HepG2 (cell line): ENCODE results near the gene ABHD17A. TPM values are rescaled to one million over a fixed set of nuclear protein-coding genes. Genes with fewer than 3 reads are reported as not detected.

ENCODE experiments used
- FOXM1 ChIP-seq: sonication (generic); formaldehyde crosslinking; IDR thresholded peaks from 2 replicates; pipeline ENCODE4 v1.5.0; 2020; ENCODE audit warnings: missing genetic modification reagents
- GATAD1 ChIP-seq: IDR thresholded peaks from 2 replicates; pipeline ENCODE4 v1.6.1; 2016; ENCODE audit warnings: missing genetic modification reagents, missing compliant biosample characterization
- HES4 ChIP-seq: sonication (generic); formaldehyde crosslinking; IDR thresholded peaks from 2 replicates; pipeline ENCODE4 v1.9.0; 2021; ENCODE audit warnings: mild to moderate bottlenecking, missing genetic modification reagents, borderline replicate concordance
- HNF4G ChIP-seq, 2 experiments: sonication (generic) in 1 of 2; formaldehyde crosslinking in 1 of 2; IDR thresholded peaks; 2 replicates each; pipeline versions ENCODE4 v1.4.0 to v1.6.1; 2011 to 2020; ENCODE audit warnings: borderline replicate concordance in 2 of 2, low read depth in 2 of 2, mild to moderate bottlenecking in 2 of 2, low read length in 1 of 2, missing genetic modification reagents in 1 of 2, moderate library complexity in 1 of 2
- KDM5A ChIP-seq: fragments of 200-600 bp; sonication (generic); IDR thresholded peaks from 2 replicates; pipeline ENCODE4 v1.7.0; 2018; ENCODE audit warnings: antibody characterized with exemption, mild to moderate bottlenecking, low read length, borderline replicate concordance
- PHF21A ChIP-seq: sonication (generic); formaldehyde crosslinking; IDR thresholded peaks from 2 replicates; pipeline ENCODE4 v1.5.0; 2020; ENCODE audit warnings: mild to moderate bottlenecking, missing genetic modification reagents
- POLR2AphosphoS5 ChIP-seq: IDR thresholded peaks from 2 replicates; pipeline ENCODE4 v1.6.1; 2012; ENCODE audit warnings: low read depth, low read length
- PPARG ChIP-seq: conservative IDR thresholded peaks from 2 replicates; pipeline ENCODE4 v1.6.1; 2016; ENCODE audit warnings: missing biosample characterization, missing genetic modification reagents
- REPIN1 ChIP-seq: sonication (generic); formaldehyde crosslinking; IDR thresholded peaks from 2 replicates; pipeline ENCODE4 v1.8.0; 2022; ENCODE audit warnings: missing genetic modification reagents, low read depth, mild to moderate bottlenecking, borderline replicate concordance
- SATB2 ChIP-seq: sonication (generic); formaldehyde crosslinking; IDR thresholded peaks from 2 replicates; pipeline ENCODE4 v1.5.0; 2020; ENCODE audit warnings: missing genetic modification reagents
- THYN1 ChIP-seq: sonication (generic); formaldehyde crosslinking; IDR thresholded peaks from 2 replicates; pipeline ENCODE4 v1.8.1; 2023; ENCODE audit warnings: low read depth, mild to moderate bottlenecking, moderate library complexity, missing genetic modification reagents, borderline replicate concordance
- YEATS4 ChIP-seq: sonication (generic); formaldehyde crosslinking; IDR thresholded peaks from 2 replicates; pipeline ENCODE4 v1.4.0; 2020; ENCODE audit warnings: missing genetic modification reagents, borderline replicate concordance
- ZNF296 ChIP-seq: sonication (generic); formaldehyde crosslinking; conservative IDR thresholded peaks from 2 replicates; pipeline ENCODE4 v1.5.0; 2020; ENCODE audit warnings: mild to moderate bottlenecking, missing genetic modification reagents
- ZNF326 ChIP-seq: sonication (generic); formaldehyde crosslinking; IDR thresholded peaks from 2 replicates; pipeline ENCODE4 v1.4.0; 2020; ENCODE audit warnings: missing genetic modification reagents, borderline replicate concordance
- ZNF367 ChIP-seq: sonication (generic); formaldehyde crosslinking; IDR thresholded peaks from 2 replicates; pipeline ENCODE4 v1.4.0; 2020; ENCODE audit warnings: missing genetic modification reagents, borderline replicate concordance
- ZNF441 ChIP-seq: sonication (generic); formaldehyde crosslinking; IDR thresholded peaks from 2 replicates; pipeline ENCODE4 v1.7.0; 2021; ENCODE audit warnings: missing genetic modification reagents, borderline replicate concordance
- ZNF510 ChIP-seq: sonication (generic); formaldehyde crosslinking; IDR thresholded peaks from 2 replicates; pipeline ENCODE4 v1.4.0; 2020; ENCODE audit warnings: low read depth, mild to moderate bottlenecking, missing genetic modification reagents
- polyA plus RNA-seq, 8 experiments: library from polyadenylated mRNA; depleted of rRNA in 3 of 8; stranded (reverse) in 7 of 8; unstranded in 1 of 8; fragments of >200 nt; fragmentation: Illumina TruSeq in 4 of 8; extraction: Trizol in 4 of 8; gene quantifications; 2 replicates each; pipeline versions ENCODE4 v1.2.1 to v1.2.3, GENCODE V29; 2011 to 2016; ENCODE audit warnings: low read depth in 4 of 8, missing spikeins in 1 of 8, mixed read lengths in 1 of 8; ENCODE audit not compliant: insufficient read depth in 1 of 8
- total RNA-seq, 5 experiments: library from RNA; depleted of rRNA; stranded (reverse); fragments of >200 nt; fragmentation: Illumina TruSeq; extraction: Trizol; gene quantifications; 2 replicates each; pipeline ENCODE4 v1.2.3, GENCODE V29; 2016; ENCODE audit warnings: low read depth in 1 of 5
- TF ChIP-seq, protein P1 (sequence below): sonication (generic); formaldehyde crosslinking; IDR thresholded peaks from 2 replicates; pipeline ENCODE4 v1.4.0; 2020; ENCODE audit warnings: mild to moderate bottlenecking, missing genetic modification reagents
- TF ChIP-seq, protein P2 (sequence below): sonication (generic); formaldehyde crosslinking; IDR thresholded peaks from 2 replicates; pipeline ENCODE4 v1.4.0; 2020; ENCODE audit warnings: missing genetic modification reagents, low read depth, mild to moderate bottlenecking, borderline replicate concordance
- TF ChIP-seq, protein P3 (sequence below): sonication (generic); formaldehyde crosslinking; IDR thresholded peaks from 2 replicates; pipeline ENCODE4 v1.5.0; 2020; ENCODE audit warnings: mild to moderate bottlenecking, missing genetic modification reagents
- TF ChIP-seq, protein P4 (sequence below): IDR thresholded peaks from 2 replicates; pipeline ENCODE4 v1.6.1; 2012; ENCODE audit warnings: inconsistent platforms
- TF ChIP-seq, protein P5 (sequence below): sonication (generic); formaldehyde crosslinking; IDR thresholded peaks from 2 replicates; pipeline ENCODE4 v1.8.0; 2022; ENCODE audit warnings: mild to moderate bottlenecking, missing genetic modification reagents, borderline replicate concordance
- TF ChIP-seq, protein P6 (sequence below): IDR thresholded peaks from 2 replicates; pipeline ENCODE4 v1.6.1; 2016; ENCODE audit warnings: low read depth

The ABHD17A gene
- total and polyA plus RNA-seq, 2 of the 13 experiments (the other 11 are each of a cell fraction or from before 2014, with no cell fraction given) = 27.7 to 40.8 TPM

DNA sequence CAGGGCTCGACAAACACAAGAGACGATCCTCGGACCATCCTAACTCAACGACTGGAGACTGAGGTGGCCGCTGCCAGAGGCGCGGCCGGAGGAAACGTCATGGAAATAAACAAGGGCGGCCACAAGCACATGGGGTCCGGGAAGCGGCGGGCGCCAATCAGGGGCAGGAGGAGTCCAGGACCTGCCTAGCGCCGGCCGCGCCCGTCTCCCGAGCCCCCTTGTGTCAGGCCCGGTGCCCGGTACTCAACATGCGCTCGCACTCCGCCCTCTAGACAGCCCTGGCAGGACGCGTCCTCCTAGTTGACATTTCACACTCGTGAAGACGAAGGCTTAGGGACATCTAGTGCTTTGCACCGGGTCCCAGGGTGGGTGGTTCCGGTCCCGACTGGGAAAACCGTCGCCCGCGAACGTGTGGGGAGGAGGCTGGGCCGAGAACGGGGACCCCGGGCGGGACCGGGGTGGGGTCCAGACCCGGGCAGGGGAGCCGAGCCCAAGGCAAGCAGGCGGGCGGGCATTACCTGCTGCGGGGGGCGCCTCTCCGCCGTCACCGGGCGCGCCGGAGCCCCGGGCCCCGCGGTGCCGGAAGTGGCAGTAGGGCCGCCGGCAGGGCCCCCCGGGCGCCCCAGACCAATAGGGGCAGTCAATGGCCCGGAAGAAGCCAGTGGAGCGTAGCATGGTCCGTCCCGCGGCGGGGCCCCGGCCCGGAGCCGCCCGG lies 37.5 kb downstream of the ABHD17A start (continued):
- TF ChIP-seq ZNF441 (CRISPR knock-in tag) (no peak), YEATS4 (CRISPR knock-in tag) (peak; percentile 50), THYN1 (CRISPR knock-in tag) (no peak), GATAD1 (CRISPR knock-in tag) (peak; percentile 60), HES4 (CRISPR knock-in tag) (0 out of 2 replicates have a peak, but pooled peaks have one; percentile 56), HNF4G (IDR thresholded peaks at IDR 0.05; ENCODE audit: borderline replicate concordance, low read depth, low read length) (no peak), HNF4G (CRISPR knock-in tag; IDR thresholded peaks at IDR 0.05; ENCODE audit: borderline replicate concordance, low read depth) (no peak), POLR2AphosphoS5 (no peak), ZNF367 (no peak), ZNF326 (no peak), PHF21A (peak; percentile 18; the same call in 1 of the 2 replicates), ZNF510 (CRISPR knock-in tag) (0 out of 2 replicates have a peak, but pooled peaks have one; percentile 35), SATB2 (CRISPR knock-in tag) (no peak), KDM5A (peak; percentile 93), PPARG (CRISPR knock-in tag) (no peak), FOXM1 (CRISPR knock-in tag) (no peak), ZNF296 (no peak; the same call in 1 of the 2 replicates), REPIN1 (no peak)
- TF ChIP-seq, protein P1, sequence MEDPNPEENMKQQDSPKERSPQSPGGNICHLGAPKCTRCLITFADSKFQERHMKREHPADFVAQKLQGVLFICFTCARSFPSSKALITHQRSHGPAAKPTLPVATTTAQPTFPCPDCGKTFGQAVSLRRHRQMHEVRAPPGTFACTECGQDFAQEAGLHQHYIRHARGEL = no peak
- TF ChIP-seq, protein P2, sequence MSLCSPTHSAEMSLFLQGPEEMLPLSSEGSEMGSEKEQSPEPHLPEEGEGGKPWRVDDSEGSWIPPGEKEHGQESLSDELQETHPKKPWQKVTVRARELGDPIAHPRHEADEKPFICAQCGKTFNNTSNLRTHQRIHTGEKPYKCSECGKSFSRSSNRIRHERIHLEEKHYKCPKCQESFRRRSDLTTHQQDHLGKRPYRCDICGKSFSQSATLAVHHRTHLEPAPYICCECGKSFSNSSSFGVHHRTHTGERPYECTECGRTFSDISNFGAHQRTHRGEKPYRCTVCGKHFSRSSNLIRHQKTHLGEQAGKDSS (CRISPR knock-in tag) = no peak
- TF ChIP-seq, protein P3, sequence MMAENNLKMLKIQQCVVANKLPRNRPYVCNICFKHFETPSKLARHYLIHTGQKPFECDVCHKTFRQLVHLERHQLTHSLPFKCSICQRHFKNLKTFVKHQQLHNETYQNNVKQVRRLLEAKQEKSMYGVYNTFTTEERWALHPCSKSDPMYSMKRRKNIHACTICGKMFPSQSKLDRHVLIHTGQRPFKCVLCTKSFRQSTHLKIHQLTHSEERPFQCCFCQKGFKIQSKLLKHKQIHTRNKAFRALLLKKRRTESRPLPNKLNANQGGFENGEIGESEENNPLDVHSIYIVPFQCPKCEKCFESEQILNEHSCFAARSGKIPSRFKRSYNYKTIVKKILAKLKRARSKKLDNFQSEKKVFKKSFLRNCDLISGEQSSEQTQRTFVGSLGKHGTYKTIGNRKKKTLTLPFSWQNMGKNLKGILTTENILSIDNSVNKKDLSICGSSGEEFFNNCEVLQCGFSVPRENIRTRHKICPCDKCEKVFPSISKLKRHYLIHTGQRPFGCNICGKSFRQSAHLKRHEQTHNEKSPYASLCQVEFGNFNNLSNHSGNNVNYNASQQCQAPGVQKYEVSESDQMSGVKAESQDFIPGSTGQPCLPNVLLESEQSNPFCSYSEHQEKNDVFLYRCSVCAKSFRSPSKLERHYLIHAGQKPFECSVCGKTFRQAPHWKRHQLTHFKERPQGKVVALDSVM = peak; percentile 7; the same call in 1 of the 2 replicates
- TF ChIP-seq, protein P4, sequence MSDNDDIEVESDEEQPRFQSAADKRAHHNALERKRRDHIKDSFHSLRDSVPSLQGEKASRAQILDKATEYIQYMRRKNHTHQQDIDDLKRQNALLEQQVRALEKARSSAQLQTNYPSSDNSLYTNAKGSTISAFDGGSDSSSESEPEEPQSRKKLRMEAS = peak; percentile 57
- TF ChIP-seq, protein P5, sequence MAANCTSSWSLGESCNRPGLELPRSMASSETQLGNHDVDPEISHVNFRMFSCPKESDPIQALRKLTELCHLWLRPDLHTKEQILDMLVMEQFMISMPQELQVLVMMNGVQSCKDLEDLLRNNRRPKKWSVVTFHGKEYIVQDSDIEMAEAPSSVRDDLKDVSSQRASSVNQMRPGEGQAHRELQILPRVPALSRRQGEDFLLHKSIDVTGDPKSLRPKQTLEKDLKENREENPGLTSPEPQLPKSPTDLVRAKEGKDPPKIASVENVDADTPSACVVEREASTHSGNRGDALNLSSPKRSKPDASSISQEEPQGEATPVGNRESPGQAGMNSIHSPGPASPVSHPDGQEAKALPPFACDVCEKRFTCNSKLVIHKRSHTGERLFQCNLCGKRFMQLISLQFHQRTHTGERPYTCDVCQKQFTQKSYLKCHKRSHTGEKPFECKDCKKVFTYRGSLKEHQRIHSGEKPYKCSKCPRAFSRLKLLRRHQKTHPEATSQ = no peak
- TF ChIP-seq, protein P6, sequence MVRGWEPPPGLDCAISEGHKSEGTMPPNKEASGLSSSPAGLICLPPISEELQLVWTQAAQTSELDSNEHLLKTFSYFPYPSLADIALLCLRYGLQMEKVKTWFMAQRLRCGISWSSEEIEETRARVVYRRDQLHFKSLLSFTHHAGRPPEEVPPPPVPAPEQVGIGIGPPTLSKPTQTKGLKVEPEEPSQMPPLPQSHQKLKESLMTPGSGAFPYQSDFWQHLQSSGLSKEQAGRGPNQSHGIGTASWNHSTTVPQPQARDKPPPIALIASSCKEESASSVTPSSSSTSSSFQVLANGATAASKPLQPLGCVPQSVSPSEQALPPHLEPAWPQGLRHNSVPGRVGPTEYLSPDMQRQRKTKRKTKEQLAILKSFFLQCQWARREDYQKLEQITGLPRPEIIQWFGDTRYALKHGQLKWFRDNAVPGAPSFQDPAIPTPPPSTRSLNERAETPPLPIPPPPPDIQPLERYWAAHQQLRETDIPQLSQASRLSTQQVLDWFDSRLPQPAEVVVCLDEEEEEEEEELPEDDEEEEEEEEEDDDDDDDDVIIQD = no peak
